ENCODE measurements around the gene C5orf47.

The C5orf47 gene

DNA sequence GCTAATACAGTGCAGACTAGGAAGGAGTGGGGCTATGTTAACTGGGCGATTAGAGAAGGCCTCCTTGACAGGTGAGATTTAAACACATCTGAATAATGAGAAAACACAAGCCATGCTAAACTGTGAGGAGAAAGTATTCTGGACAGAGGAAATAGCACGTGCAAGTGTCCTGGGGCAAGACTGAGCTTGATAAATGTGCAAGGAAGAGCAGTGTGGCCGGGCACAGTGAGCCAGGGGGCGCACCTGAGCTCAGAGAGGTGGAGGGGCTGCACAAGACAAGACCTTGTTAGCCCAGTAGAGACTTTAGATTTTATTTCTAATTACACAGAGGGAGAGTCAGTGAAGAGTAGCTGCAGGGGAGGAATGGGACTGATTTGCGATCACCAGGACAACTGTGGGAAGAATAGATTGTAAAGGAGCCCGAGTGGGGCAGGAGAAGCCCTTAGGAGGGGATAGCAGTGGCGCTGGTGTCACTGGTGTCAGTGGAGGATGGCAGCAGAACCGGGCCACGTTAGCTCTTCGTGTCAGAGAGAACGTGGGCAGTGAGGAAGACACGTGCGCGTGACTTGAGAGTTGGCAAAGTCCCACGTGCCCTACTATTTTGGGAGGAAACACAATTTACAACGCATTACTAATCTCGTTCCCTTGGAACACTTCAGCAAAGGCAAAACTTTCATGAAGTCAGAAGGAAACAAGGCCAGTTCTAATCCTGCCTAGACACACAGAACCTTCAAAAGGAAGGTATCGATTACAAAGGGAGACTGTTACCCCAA, 17.9 kb upstream of the C5orf47 start:
- no peak for DNase-seq

DNA sequence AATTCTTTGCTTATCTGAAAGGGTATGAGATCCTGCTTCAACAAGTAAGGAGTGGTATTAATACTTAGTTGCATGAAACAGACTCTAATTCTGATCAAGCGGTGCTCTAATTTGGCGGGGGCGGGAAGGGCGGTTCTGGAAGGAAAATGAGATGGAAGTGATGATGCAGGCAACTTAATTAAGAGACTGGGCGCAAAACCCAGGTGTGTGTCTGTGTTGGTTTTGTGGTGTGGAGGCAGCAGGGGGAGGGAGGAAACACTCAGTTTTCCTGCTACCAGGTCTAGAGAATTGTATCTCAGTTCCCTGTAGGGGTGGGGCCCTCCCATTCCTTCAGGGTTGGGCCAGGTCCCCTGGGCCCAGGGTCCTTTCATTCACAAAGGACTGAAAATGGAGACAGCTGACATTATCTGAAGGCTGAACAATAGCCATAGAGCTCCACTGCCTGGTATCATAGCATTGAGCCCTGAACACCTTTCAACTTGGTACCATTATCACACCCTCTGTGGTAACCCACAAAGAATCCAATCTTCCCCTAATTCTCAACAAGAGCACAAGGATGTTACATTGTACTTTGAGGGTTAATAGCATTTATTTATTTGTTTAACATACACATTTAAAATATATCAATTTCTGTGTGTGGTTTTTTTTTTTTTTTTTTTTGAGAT, 17.2 kb upstream of the C5orf47 start:
- no peak for DNase-seq

DNA sequence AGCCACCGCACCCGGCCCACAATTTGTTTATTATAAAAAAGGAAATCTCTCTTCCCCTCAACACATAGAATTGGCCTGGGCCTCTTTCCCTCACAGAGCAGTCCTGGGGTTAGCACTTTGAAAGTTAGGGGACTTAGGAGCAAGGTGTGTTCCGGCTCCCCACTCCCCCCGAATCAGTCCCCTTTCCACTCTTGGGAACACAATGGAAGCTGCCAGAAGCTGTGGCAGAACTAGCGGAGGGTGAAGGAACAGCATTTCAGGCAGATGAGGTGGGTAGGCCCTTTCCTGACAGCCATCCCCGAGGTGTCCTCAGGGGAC, 16.4 kb upstream of the C5orf47 start:
- no peak for DNase-seq

DNA sequence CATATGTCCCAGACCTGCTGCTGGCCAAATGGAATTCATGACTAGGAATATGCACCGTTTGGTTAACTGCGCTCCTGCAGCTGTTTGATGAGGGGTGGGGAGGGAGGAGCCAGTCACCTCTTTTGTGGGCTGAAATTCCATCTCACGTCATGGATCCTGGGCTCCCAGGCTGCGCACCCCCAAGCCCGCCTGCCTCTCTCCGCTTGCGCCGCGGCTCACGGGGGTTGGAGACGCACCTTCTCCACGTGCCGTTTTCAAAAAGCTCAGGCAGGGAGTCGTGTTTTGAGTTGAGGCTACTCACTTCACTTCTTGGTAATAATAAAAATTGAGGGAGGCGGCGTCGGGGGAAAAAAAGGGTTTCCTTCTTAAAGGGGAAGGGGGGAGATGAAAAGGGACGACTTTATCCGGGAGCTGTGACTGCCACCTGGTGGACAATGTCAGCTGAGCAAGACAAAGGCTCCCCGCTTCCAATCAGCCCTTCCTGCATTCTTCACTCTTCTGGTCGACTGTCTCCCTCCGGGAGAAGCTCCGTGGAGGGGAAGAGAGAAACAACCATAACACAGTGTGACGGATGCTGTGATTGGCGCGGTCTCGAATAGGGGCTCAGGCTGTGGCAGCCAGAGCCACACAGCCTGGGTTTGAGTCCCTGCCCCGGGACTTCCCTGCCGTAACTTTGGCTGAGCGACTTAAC, 15.9 kb upstream of the C5orf47 start:
- DNase-seq: peak; percentile 65

DNA sequence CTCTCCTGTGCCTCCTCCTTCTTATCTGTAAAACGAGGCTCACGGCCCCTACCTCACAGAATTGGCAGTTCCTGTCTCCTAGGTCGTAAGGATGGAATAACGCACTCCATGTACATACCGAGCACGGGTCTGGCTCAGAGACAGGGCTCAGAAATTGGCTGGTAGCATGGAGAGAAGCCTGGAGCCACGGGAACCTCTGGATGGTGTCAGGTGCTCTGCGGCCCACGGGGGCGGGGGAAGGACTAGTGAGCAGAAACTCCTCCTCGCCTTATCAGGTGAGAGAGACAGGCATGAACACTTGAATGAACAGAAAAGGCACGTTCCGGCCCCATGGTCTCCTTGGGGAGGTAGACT, 15.4 kb upstream of the C5orf47 start:
- DNase-seq: peak; percentile 58

DNA sequence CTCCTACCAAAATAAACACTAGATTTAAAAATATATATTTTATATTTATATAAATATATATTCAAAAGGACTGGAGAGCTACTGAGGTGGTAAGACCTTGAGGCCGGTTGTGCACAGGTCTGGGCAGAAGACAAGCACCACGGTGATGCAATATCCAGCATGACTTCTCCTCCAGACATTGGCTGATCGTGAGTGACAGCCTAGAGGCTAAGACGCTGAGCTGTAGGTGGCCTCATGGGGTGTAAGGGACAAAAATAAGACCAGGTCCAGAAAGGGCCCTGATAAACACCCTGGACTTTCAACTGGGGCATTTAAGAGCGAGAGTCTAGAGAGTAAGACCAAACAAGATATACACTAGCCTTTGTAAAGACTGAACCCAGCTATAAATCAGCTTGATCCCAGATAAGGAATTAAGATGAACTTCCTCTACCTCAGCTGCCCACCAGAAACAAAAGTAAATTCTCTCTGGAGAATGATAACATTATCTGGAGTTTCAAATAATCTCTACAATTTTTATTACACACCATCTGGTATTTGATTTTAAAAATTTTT, 14.2 kb upstream of the C5orf47 start:
- no peak for DNase-seq

DNA sequence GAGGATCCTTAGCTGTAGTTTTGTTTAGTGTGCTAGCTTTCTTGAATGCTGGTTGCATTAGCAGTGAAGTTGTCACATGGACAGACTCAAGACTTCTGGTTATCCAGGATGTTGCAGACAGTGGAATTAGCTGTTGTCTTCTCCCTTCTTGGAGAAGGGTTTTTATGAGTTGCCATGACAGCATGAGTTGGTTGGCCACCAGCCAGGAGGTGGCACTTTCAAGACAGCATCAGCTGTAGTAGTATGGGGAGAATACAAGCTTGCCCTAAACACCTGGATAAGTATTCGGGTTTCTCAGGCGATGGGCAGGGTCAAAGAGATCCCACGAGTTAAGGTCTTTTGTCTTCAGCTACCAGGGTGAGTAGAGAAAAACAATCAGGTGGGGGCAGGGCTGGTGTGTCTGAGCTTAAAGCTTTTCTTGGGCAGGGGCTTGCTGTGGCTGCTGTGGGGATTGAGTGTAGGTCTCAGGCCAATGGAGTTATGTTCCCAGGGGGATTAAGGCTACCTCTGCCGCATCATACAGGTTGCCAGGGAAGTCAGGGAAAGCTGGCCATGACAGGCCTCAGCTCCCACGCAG, 7.7 kb upstream of the C5orf47 start:
- DNase-seq: no peak

DNA sequence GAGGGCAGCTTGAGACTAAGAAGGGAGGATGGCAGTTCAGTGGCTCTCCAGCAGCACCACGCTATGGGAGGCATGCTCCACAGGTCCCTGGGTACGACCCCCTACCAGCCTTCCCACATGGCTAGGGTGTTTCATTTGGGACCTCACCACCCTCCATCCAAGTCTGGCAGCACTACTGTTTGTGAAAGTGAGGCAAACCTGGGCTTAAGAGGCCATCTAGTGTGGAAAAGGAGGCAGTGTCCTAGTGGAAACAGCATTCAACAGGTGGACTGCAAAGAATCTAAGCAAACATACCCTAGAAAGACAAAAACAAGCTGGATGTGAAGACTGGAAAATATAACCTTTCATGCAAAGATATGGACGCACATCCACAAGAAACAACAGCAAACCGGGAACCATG, 4.8 kb upstream of the C5orf47 start:
- peak; percentile 43 for DNase-seq

DNA sequence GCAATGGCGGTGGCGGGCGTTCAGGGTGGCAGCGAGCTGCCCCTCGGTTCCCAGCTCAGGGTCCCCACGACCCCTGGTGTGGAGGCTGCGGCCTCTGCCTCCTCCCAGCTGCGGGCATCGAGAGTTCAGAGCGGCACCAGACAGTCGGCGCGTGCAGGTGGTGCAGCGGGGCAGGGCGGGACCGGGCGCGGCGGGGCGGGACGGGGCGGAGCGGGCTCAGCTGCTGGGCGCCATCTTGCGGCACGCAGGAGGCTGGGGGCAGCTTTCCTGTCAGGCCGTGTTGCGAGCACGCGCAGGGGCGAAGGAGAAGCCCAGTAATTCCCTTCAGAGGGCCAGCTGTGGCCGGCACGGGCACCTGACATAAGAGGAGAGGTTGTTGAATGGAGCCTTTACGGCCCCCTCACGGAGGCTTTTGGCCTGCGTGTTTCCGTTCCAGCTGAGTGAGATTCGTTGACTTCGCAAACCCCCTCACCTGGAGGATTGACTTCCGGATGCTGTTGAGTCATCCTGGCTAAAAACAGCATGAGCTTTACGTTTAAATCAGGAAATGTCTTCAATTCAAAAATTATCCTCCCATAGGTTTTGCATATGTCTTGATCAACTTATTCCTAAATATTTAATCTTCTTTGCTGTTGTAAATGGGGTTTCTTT, 587 bp downstream of the C5orf47 start:
- no peak for DNase-seq

DNA sequence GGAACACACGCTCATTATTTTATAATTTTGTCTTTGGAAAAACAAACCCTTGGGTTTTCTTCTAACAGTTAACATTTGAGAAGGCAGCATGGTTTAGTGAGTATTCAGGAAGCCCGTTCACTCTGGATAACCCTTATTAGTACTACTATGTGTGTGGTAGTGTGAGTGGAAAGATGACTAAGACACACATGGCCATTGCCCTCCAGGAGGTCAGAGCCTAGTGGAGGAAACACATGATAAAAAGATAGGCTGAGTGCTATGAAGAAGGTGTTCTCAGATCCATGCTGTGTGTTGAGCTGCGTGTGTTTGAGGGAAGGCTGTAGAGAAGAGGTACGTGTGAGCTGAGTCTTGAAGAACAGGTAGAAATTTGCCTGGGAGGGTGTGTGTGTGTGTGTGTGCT, 8.4 kb downstream of the C5orf47 start:
- no peak for DNase-seq

DNA sequence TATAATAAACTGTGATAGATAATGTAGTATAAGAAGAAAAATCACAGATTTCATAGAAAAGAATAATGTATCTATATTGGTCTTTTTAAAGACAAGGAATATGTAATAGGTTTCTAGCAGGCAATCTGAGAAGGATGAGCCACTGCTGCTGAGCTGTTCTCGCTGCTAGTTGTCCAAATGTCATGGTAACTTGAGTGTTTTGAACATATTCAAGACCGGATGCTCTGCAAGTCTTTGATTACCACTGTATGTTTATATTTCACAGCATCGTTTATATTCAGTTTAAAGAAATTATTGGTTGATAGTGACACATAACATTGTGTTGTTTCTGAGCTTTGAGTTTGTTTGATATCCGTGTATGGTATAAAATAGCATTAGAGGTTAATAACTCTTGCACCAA, 9.6 kb downstream of the C5orf47 start:
- DNase-seq: no peak

DNA sequence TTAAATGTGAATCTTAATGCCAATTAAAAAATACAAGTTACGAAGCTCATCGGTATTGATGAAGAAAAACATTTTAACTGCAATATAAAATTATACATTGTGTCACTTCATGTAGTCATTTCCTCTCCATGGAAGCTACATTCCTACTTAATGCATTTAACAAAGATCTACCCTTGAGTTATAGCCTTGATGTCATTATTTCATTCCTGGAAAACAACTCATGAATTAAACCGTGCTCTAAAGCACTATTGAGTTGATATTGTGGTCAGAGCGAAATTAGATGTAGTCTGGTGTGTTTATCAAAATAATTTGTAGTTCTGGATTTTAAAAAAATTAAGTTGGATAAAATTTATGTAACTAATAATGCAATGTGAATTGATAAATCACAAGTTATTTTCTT, 11.1 kb downstream of the C5orf47 start:
- DNase-seq: no peak

DNA sequence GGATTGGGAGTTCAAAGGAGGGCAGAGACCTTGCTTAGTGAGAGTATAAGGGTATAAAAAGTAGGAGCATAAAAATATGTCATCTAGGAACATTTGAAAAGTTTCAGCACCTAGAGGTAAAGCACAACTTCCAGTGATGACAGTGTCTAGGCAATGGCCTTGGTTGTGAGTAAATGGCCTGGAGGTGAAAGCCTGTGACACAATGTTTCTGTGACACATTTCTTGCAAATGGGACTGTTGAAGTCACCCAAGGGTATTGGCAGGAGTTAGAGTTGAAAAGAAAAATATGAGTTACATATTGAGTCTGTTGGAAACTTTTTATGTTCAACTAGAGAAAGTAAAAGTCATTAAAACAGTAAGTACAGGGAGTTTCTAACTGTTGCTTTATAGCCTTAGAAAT, 14.8 kb downstream of the C5orf47 start:
- no peak for DNase-seq

DNA sequence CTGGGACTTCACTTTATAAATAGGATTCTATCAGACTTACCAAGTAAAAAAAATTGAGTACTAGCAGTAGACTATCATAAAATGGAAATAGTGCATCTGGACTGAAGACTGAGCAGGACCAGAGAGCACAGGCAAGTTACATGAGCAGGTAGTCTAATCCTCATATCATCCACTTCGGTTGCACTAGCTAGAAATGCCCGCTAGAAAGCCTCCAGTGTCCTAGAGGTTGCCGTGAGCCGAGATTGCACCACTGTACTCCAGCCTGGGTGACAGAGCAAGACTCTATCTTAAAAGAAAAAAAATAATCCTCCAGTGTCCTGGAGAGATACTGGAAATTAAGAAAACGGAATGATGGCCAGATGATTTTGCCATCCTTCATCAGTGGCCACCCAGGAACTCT, 20.0 kb downstream of the C5orf47 start:
- DNase-seq: no peak

DNA sequence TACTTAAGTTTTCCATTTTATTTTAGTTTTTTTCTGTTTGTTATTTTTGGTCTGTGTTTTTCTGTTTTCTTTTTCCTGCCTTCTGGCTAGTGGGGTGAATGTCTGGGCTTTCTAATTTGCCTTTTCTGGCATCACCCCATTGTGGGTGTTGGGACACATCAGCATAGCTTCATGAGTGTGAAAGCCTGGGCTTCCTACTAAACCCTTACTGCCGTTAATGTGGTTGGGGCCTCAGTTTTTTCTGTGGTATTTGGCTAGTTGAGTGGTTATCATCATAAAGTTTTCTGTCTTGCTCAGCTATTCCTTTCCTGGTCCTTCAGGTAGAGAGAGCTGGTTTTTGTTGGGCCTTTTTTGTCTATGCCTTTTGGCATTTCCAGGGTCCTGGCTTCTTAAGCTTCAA, 21.4 kb downstream of the C5orf47 start:
- no peak for DNase-seq

DNA sequence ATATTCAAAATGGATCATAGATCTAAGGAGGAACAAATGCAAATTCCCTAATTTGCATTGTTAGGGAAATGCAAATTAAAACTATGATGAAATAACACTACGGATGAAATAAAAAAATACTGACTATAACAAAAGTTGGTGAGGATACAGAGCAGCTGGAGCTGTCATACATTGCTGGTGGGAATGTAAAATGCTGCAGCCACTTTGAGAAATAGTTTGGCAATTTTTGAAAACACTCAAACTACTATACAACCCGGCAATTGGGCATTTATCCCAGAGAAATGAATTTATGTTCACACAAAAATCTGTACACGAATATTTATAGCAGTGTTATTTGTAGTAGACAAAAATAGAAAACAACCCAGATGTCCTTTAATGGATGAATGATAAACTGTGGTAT, 22.5 kb downstream of the C5orf47 start:
- no peak for DNase-seq

DNA sequence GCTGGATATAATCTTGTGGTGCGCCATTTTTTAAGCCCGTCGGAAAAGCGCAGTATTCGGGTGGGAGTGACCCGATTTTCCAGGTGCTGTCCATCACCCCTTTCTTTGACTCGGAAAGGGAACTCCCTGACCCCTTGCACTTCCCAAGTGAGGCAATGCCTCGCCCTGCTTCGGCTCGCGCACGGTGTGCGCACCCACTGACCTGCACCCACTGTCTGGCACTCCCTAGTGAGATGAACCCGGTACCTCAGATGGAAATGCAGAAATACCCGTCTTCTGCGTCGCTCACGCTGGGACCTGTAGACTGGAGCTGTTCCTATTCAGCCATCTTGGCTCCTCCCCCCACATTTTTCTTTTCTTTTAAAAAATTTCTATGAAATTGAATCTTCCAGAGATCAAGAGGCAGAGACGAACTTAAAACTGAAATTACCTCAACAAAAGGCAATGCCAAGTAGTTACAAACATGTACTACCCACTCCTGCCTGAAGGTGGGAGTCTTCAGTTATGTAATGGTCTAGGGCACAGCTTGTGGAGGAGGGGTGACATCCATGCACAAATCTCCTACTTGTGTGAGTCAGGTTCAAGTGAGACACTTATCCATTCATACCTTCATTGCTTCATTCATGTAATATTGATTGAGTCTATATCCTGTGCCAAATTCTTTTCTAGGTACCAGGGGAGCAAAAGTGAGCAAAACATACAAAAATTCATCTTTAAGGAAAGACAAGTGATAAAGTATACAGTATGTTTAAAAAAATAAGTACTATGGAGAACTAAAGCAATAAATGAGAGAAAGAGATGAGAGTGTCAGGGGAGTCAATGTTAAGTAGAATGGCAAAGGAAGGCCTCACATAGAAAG, 31.3 kb downstream of the C5orf47 start:
- DNase-seq: peak; percentile 13

DNA sequence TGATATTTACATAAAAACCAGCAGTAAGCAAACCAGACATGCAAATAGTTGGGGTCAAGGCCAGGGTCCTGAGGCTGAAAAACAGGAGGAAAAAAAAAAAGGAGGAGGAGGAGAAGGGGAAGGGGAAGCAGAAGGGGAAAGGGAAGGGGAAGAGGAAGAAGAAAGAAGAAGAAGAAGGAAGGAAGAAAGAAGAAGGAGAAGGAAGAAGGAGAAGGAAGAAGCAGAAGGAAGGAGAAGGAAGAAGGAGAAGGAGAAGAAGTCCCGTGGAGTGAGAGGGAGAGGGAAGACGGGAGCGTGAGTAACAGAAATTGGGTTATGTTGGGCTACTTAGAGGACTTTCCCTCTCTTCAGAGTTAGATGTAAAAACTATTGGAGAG, 31.9 kb downstream of the C5orf47 start:
- no peak for DNase-seq

DNA sequence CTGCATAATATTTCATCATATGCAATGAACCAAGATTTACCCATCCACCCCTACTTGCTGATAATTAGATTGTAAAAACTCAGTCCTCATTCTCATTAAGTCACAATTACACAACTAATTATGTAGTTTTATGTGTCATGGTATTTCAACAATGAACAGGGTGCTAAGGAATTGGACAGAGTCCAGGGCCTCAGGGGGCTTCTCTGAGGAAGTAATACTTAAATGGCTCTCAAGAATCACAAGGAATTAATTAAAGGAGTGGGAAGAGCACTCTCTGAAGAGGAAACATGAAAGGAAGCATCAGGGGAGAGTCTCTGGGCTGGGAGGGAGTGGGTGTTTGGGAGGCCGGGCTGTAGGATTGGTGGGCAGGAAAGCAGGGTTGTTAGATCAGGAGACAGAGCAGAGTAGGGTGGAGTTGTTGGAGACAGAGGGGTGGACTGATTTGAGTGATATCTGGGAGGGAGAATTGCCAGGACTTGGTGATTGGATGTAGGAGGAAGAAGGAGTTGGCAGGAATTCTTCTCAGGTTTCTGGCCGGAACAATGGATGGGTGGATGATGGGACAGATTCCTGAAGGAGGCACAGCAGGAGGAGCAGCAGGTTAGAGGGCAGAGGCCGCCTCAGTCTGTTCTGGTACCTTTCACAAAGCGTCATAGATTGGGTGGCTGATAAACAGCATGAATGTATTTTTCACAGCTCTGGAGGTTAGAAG, 33.6 kb downstream of the C5orf47 start:
- no peak for DNase-seq

DNA sequence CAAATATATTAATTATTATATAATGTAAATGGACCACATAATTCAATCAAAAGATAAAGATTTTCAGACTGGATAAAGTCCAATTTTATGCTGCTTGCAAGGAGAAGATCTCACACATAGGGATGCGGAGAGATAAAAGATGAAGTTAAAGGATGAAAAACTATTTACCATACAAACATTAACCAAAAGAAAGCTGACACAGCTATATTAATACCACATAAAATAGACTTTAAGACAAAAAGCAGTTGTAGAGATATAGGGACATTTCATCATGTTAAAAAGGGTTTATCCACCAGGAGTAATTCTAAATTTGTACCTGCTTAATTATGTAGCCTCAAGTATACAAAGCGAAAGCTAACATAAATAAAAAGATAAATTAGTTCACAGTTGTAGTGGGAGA, 41.3 kb downstream of the C5orf47 start:
- DNase-seq: no peak

DNA sequence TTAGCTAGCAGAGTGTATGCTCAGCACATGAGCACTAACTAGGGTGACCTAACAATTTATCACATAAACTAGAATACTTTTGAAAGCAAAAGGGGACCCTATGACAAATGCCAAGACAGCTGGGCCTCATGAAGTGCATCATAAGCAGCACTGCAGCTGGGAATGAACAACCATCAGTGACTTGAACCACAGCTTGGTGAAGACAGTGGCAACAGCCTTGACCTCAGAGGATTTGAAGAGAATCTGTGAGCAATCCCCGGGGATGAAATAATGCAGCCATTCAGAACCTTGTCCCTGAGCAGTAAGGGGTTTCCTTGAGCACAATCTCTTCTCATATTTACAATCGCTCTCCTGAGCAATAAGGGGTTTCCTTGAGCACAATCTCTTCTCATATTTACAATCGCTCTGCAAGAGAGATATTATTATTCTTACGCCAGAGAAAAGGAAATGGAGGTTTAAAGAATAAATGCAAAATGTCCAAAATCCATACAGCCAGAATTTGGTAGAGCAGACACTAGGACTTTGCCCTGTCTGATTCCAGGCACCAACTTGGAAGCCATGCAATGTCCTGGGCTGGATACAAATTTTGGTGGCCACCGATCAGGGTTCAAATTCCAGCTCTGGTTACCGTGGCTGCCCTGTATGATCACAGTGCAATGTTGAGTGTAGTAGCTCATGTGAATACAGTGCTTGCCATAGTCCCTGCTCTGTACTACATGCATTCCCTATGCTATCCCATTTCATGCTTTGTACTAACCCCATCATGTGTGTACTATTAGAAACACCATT, 55.7 kb downstream of the C5orf47 start:
- DNase-seq: no peak
